Heart right ventricle (tissue), 16 donors: ENCODE measurements around the gene TTYH1. TPM values are rescaled to one million over a fixed set of nuclear protein-coding genes. Genes with fewer than 3 reads are reported as not detected.
"Not testable (repeated sequence)": the region's sequence is repeated elsewhere in the genome, so short reads cannot be mapped to it uniquely, and the experiment has no call there.

Experiments
- ATAC-seq, 8 donors: fragments of 200-7000 bp; cut with Tn5 transposase; one replicate each; pipeline ENCODE4 v1.9.1; 2020; ENCODE audit warnings: mild to moderate bottlenecking in 8 of 8, moderate library complexity in 8 of 8, moderate number of reproducible peaks in 1 of 8
- DNase-seq, 2 donors: peaks; one replicate each; pipeline ENCODE4 v3.0.0-alpha.2; 2020
- H3K27ac ChIP-seq, 10 donors: fragments of 200-600 bp; sonication (generic) in 2 of 10; one replicate each; pipeline versions ENCODE4 v1.5.0 to v1.8.0; 2020 to 2022; ENCODE audit warnings: mild to moderate bottlenecking in 3 of 10
- H3K27me3 ChIP-seq, 7 donors: fragments of 200-600 bp; one replicate each; pipeline ENCODE4 v1.8.0; 2021 to 2022; ENCODE audit warnings: mild to moderate bottlenecking in 2 of 7
- H3K36me3 ChIP-seq, 9 donors: fragments of 200-600 bp; sonication (generic) in 1 of 9; one replicate each; pipeline versions ENCODE4 v1.5.0 to v1.8.0; 2020 to 2022; ENCODE audit warnings: mild to moderate bottlenecking in 2 of 9
- H3K4me1 ChIP-seq, 9 donors: fragments of 200-600 bp; sonication (generic) in 1 of 9; one replicate each; pipeline versions ENCODE4 v1.5.0 to v1.8.0; 2020 to 2022; ENCODE audit warnings: mild to moderate bottlenecking in 4 of 9
- H3K4me3 ChIP-seq, 10 donors: fragments of 200-600 bp; sonication (generic) in 2 of 10; one replicate each; pipeline versions ENCODE4 v1.5.0 to v1.8.0; 2020 to 2022; ENCODE audit warnings: mild to moderate bottlenecking in 7 of 10, moderate library complexity in 2 of 10
- H3K9me3 ChIP-seq, 11 donors: fragments of 200-600 bp in 10 of 11; sonication (generic) in 2 of 11; one replicate each; pipeline versions ENCODE4 v1.5.0 to v1.8.0; 2013 to 2022; ENCODE audit warnings: mild to moderate bottlenecking in 2 of 11, control low read depth in 1 of 11, moderate library complexity in 1 of 11
- CTCF ChIP-seq, 9 donors: fragments of 200-600 bp; sonication (generic) in 2 of 9; IDR thresholded peaks; one replicate each; pipeline versions ENCODE4 v1.5.0 to v1.8.0; 2021 to 2022; ENCODE audit warnings: antibody characterized with exemption in 9 of 9, mild to moderate bottlenecking in 5 of 9, moderate library complexity in 1 of 9
- WGBS, 2 donors: extraction: QIAGEN DNeasy Blood & Tissue Kit; methylation state at CpG; one replicate each; pipeline ENCODE4 v1.1.7; 2013; ENCODE audit warnings: inconsistent platforms in 1 of 2; 5-methylcytosine and 5-hydroxymethylcytosine counted together
- intact Hi-C, 10 donors: fragments of 100-400 bp; cut with DNase I; formaldehyde crosslinking; loops; one replicate each; pipeline versions ENCODE4 v1.11.1 to v1.14.2; 2022
- polyA plus RNA-seq, 2 donors: library from polyadenylated mRNA; stranded (reverse); fragments of 200-250 nt; gene quantifications; one replicate each; pipeline ENCODE4 v1.2.3, GENCODE V29; 2013
- total RNA-seq, 10 donors: library from RNA; stranded (reverse); fragmentation: NEBNext Ultra II Directional in 3 of 10; extraction: Animal tissue kit (Norgen Biotek cat#: 25700) in 3 of 10; gene quantifications; one replicate each; pipeline versions ENCODE4 v1.2.1 to v1.2.4, GENCODE V29; 2021 to 2023
- donor health status: Arrhythmogenic right ventricular cardiomyopathy.
- donor health status: ischemic (EF 13 %, LVEDD 7.1; RV severe dilation, severe dysfunction).
- donor health status: healthy with polysubstance abuse.
- donor health status: DM: no; HTN: yes; CAD: no.
- donor health status: DM: no; HTN: no; CAD: no.
- donor health status: ischemic (EF 25% LVEDD 6.9; RV normal size, moderate dysfunction).
- donor health status: ischemic (EF 25% LVEDD 5.7; RV mildly dilated, moderate dysfunction).
- donor health status: healthy.
- donor health status: DM: yes; HTN: yes; CAD: no.
- donor health status: Ischemic cardiomyopathy.
- donor health status: ischemic (EF 35%, LVEDD 5.7; RV mildly dilated, moderate dysfunction).
- donor health status: nonischemic (EF 11% LVEDD 7.7; RV severe dilation, severe dysfunction).
- donor health status: DM: yes; HTN: yes; CAD: no.
- donor health status: PGD.
- donor health status: ischemic (EF 29% LVEDD 5.4; RV normal size, mild dysfunction).
- donor health status: nonischemic (EF 23%, LVEDD 6.1; RV moderate dilation, normal function).

Gene TTYH1
- total and polyA plus RNA-seq, 12 donors = 0.37 to 4.3 (median 1.2) TPM

GRCh38 chr19:54380897-54381296, 34.4 kb upstream of the TTYH1 start:
- Histone ChIP-seq H3K4me3 (no peak overlapping the region), H3K27me3 (peaks cover 0 to 39% (median 5%) of the 10 kb centered on the region in 7 donors), H3K9me3 (peaks cover 0 to 6% (median 0%) of the 10 kb centered on the region in 11 donors), H3K36me3 (no peaks in the 10 kb centered on the region), H3K27ac (peak overlapping the region in 1 of 10 donors; percentile 65), H3K4me1 (peaks cover 0 to 45% (median 0%) of the 10 kb centered on the region in 9 donors)
- WGBS, 2 donors = 78 to 90% methylated on average over 2 of the region's 2 CpGs
- TF ChIP-seq CTCF (IDR thresholded peaks at IDR 0.05) = no peak
- ATAC-seq (no peak), DNase-seq (no peak)
- intact Hi-C loops = loop anchor here in 1 of 10 donors (10.0 kb wide), 1 partner anchor 56 kb away; no protein-coding TSS in a partner anchor

- ATAC-seq, DNase-seq, H3K36me3 ChIP-seq, H3K9me3 ChIP-seq, H3K4me3 ChIP-seq: not testable (repeated sequence)
- Histone ChIP-seq H3K27ac (peak overlapping the region in 1 of 10 donors; percentile 65), H3K4me1 (peaks cover 0 to 39% (median 0%) of the 10 kb centered on the region in 9 donors), H3K27me3 (peaks cover 0 to 45% (median 10%) of the 10 kb centered on the region in 7 donors)
- WGBS, 2 donors = 86 to 89% methylated on average over 12 to 13 of the region's 13 CpGs
- intact Hi-C loops = loop anchor here in 1 of 10 donors (10.0 kb wide), 1 partner anchor 57 kb away; no protein-coding TSS in a partner anchor
These were observed 33.2 kb upstream of the TTYH1 start for GRCh38 chr19:54382041-54382440.

GRCh38 chr19:54383330-54383729, 31.9 kb upstream of the TTYH1 start:
- TF ChIP-seq CTCF (IDR thresholded peaks at IDR 0.05) = no peak
- H3K4me3 ChIP-seq = no peak overlapping the region
- 71% methylated on average over 4 of the region's 4 CpGs for WGBS, 2 donors
- peaks cover 0 to 6% (median 0%) of the 10 kb centered on the region in 11 donors for H3K9me3 ChIP-seq
- no peak for ATAC-seq
- peaks cover 0 to 53% (median 20%) of the 10 kb centered on the region in 7 donors for H3K27me3 ChIP-seq
- no peak for DNase-seq
- H3K36me3 ChIP-seq = no peaks in the 10 kb centered on the region
- intact Hi-C loops = loop anchor here in 1 of 10 donors (10.0 kb wide), 1 partner anchor 59 kb away; no protein-coding TSS in a partner anchor
- H3K4me1 ChIP-seq = peaks cover 0 to 39% (median 7%) of the 10 kb centered on the region in 9 donors
- peak overlapping the region in 1 of 10 donors; percentile 65 for H3K27ac ChIP-seq

- Histone ChIP-seq H3K27ac (peak overlapping the region in 2 of 10 donors; percentile 9 to 88), H3K27me3 (peaks cover 0 to 79% (median 48%) of the 10 kb centered on the region in 7 donors), H3K36me3 (no peaks in the 10 kb centered on the region), H3K4me1 (peaks cover 0 to 47% (median 11%) of the 10 kb centered on the region in 9 donors), H3K4me3 (peak overlapping the region in 7 of 10 donors; percentile 10 to 54 (median 36)), H3K9me3 (no peaks in the 10 kb centered on the region)
- WGBS, 2 donors = 7 to 8% methylated on average over 36 of the region's 36 CpGs
- DNase-seq = no peak
- ATAC-seq = peak in 7 of 8 donors; percentile 26 to 56 (median 39)
- intact Hi-C loops = loop anchor here in 1 of 10 donors (10.0 kb wide), 1 partner anchor 63 kb away; no protein-coding TSS in a partner anchor
- no peak for TF ChIP-seq CTCF (IDR thresholded peaks at IDR 0.05)
These were observed 27.1 kb upstream of the TTYH1 start for GRCh38 chr19:54387991-54388801.
